ENCODE measurements around the gene NCKAP5. TPM values are rescaled to one million over a fixed set of nuclear protein-coding genes. Genes with fewer than 3 reads are reported as not detected.

NCKAP5 gene
- total and polyA plus RNA-seq, 11 donors = 0.51 to 10.5 (median 5.2) TPM

GRCh38 chr2:133496501-133497269 is 71.6 kb downstream of the NCKAP5 start:
- WGBS, 4 donors = 57 to 67% (median 61%) methylated on average over 3 of the region's 3 CpGs
- Histone ChIP-seq H3K4me3 (no peak overlapping the region), H3K36me3 (no peaks in the 10 kb centered on the region), H3K27me3 (no peaks in the 10 kb centered on the region), H3K4me1 (peaks cover 0 to 18% (median 2%) of the 10 kb centered on the region in 12 donors), H3K27ac (no peak overlapping the region), H3K9me3 (no peaks in the 10 kb centered on the region)
- DNase-seq (no peak), ATAC-seq (no peak)
- no peak for TF ChIP-seq CTCF (IDR thresholded peaks at IDR 0.05)
- intact Hi-C loops (cut with DNase I) = no loop called here

- Histone ChIP-seq H3K36me3 (no peaks in the 10 kb centered on the region), H3K27me3 (no peaks in the 10 kb centered on the region), H3K27ac (no peak overlapping the region), H3K4me1 (peaks cover 0 to 22% (median 4%) of the 10 kb centered on the region in 12 donors), H3K9me3 (no peaks in the 10 kb centered on the region), H3K4me3 (no peak overlapping the region)
- ATAC-seq (peak in 3 of 4 donors; percentile 58 to 75 (median 65)), DNase-seq (no peak)
- intact Hi-C loops (cut with DNase I) = no loop called here
- 43 to 64% (median 56%) methylated on average over 5 of the region's 5 CpGs for WGBS, 4 donors
- TF ChIP-seq POLR2A (IDR thresholded peaks at IDR 0.05) (no peak), CTCF (IDR thresholded peaks at IDR 0.05) (no peak)
Observed at GRCh38 chr2:133495226-133495625, 73.0 kb downstream of the NCKAP5 start.

GRCh38 chr2:133492719-133493380 is 75.4 kb downstream of the NCKAP5 start:
- WGBS, 4 donors = 65 to 75% (median 69%) methylated on average over 2 of the region's 2 CpGs
- Histone ChIP-seq H3K4me1 (peaks cover 0 to 32% (median 4%) of the 10 kb centered on the region in 12 donors), H3K27me3 (no peaks in the 10 kb centered on the region), H3K27ac (peak overlapping the region in 1 of 12 donors; percentile 32), H3K4me3 (no peak overlapping the region), H3K36me3 (no peaks in the 10 kb centered on the region), H3K9me3 (no peaks in the 10 kb centered on the region)
- no peak for TF ChIP-seq POLR2A (IDR thresholded peaks at IDR 0.05)
- TF ChIP-seq CTCF (IDR thresholded peaks at IDR 0.05) = no peak
- intact Hi-C loops (cut with DNase I) = no loop called here
- DNase-seq (no peak), ATAC-seq (peak in 2 of 4 donors; percentile 26 to 42)

- H3K9me3 ChIP-seq = no peaks in the 10 kb centered on the region
- 64 to 79% (median 71%) methylated on average over 3 of the region's 3 CpGs for WGBS, 4 donors
- H3K27ac ChIP-seq = no peak overlapping the region
- TF ChIP-seq CTCF (IDR thresholded peaks at IDR 0.05) = no peak
- TF ChIP-seq POLR2A (IDR thresholded peaks at IDR 0.05) = no peak
- H3K27me3 ChIP-seq = no peaks in the 10 kb centered on the region
- intact Hi-C loops (cut with DNase I) = no loop called here
- peaks cover 0 to 24% (median 0%) of the 10 kb centered on the region in 12 donors for H3K4me1 ChIP-seq
- DNase-seq = no peak
- no peak overlapping the region for H3K4me3 ChIP-seq
- H3K36me3 ChIP-seq = no peaks in the 10 kb centered on the region
- ATAC-seq = peak in 1 of 4 donors; percentile 31
Observed at GRCh38 chr2:133490411-133490980, 77.8 kb downstream of the NCKAP5 start.
